Esophagus muscularis mucosa (tissue), 4 donors: Measurements from ENCODE around the gene ARHGAP4. TPM values are rescaled to one million over a fixed set of nuclear protein-coding genes. Genes with fewer than 3 reads are reported as not detected.

Experiments used
- DNase-seq: peaks from one replicate; pipeline ENCODE4 v3.0.0-alpha.2; 2017; ENCODE audit errors: extremely low spot score
- H3K27ac ChIP-seq, 4 donors: fragments of 200-600 bp; sonication (generic); replicated peaks in 1 of 4; 1 replicate in 3 of 4; 2 replicates in 1 of 4; pipeline ENCODE4 v1.5.1; 2016 to 2019; ENCODE audit warnings: mild to moderate bottlenecking in 1 of 4
- H3K27me3 ChIP-seq, 4 donors: fragments of 200-600 bp; sonication (generic); one replicate each; pipeline versions ENCODE4 v1.5.1 to v1.6.0; 2016 to 2019
- H3K36me3 ChIP-seq, 4 donors: fragments of 200-600 bp; sonication (generic); one replicate each; pipeline ENCODE4 v1.5.1; 2016 to 2019
- H3K4me1 ChIP-seq, 4 donors: fragments of 200-600 bp; sonication (generic); one replicate each; pipeline ENCODE4 v1.5.1; 2016 to 2019
- H3K4me3 ChIP-seq, 4 donors: fragments of 200-600 bp; sonication (generic); 1 replicate in 2 of 4; 2 replicates in 2 of 4; pipeline ENCODE4 v1.5.1; 2016 to 2019; ENCODE audit warnings: mild to moderate bottlenecking in 4 of 4, moderate library complexity in 1 of 4
- H3K9me3 ChIP-seq, 4 donors: fragments of 200-600 bp; sonication (generic); 1 replicate in 3 of 4; 2 replicates in 1 of 4; pipeline ENCODE4 v1.5.1; 2016 to 2019
- CTCF ChIP-seq, 3 experiments: fragments of 200-600 bp in 2 of 3; fragments of 450-650 bp in 1 of 3; sonication (generic) in 2 of 3; IDR thresholded peaks; one replicate each; pipeline ENCODE4 v1.5.1; 2017 to 2019; ENCODE audit warnings: antibody characterized with exemption in 3 of 3, mild to moderate bottlenecking in 2 of 3, moderate library complexity in 1 of 3
- EP300 ChIP-seq: sonication (generic); formaldehyde crosslinking; IDR thresholded peaks from one replicate; pipeline ENCODE4 v1.6.1; 2017; ENCODE audit warnings: antibody characterized with exemption
- POLR2A ChIP-seq: fragments of 450-650 bp; IDR thresholded peaks from one replicate; pipeline ENCODE4 v1.6.1; 2017; ENCODE audit warnings: antibody characterized with exemption, moderate library complexity, mild to moderate bottlenecking, low read depth
- POLR2AphosphoS5 ChIP-seq, 2 donors: sonication (generic); formaldehyde crosslinking; IDR thresholded peaks; one replicate each; pipeline ENCODE4 v1.6.1; 2017; ENCODE audit warnings: antibody characterized with exemption in 2 of 2
- WGBS: methylation state at CpG from one replicate; pipeline ENCODE4 v1.1.5; 2018; 5-methylcytosine and 5-hydroxymethylcytosine counted together
- intact Hi-C: fragments of 100-400 bp; cut with DNase I; formaldehyde crosslinking; loops from one replicate; pipeline ENCODE4 v1.15.1; 2023
- total RNA-seq, 4 donors: library from RNA; depleted of rRNA; stranded (reverse); fragments of >200 nt; gene quantifications; one replicate each; pipeline versions ENCODE4 v1.1.0 to v1.2.1, GENCODE V29; 2016

Gene ARHGAP4
- total RNA-seq, 4 donors from 2014 or later = 15.9 to 22.4 (median 17.7) TPM

DNA sequence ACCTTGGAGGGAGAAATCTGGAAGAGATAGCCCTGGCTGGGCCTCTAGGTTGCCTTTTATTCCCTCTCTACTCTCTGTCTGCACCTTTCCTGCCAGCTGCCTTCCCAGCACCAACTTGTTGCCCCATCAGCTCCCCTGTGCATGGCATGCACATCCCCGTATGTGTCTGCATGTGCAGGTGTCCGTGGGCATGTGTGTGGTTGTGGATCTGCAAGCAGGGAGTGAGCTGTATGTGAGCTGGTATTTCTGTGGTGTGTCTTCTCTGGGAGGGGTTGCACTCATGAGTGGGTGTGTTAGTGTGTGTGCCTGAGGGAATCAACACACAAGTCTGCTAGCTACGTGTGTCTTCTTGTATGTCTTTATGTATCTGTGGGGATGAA, 50.0 kb downstream of the ARHGAP4 start:
- Histone ChIP-seq H3K36me3 (no peaks in the 10 kb centered on the region), H3K27ac (no peak overlapping the region), H3K27me3 (peaks cover 0 to 56% (median 7%) of the 10 kb centered on the region in 4 donors), H3K9me3 (no peaks in the 10 kb centered on the region), H3K4me3 (no peak overlapping the region), H3K4me1 (no peaks in the 10 kb centered on the region)
- 69% methylated on average over 3 of the region's 3 CpGs for WGBS
- TF ChIP-seq POLR2AphosphoS5 (IDR thresholded peaks at IDR 0.05) = no peak
- no peak for TF ChIP-seq EP300
- TF ChIP-seq POLR2A = no peak
- no peak for TF ChIP-seq CTCF (IDR thresholded peaks at IDR 0.05)
- DNase-seq = no peak
- intact Hi-C loops = no loop called here

DNA sequence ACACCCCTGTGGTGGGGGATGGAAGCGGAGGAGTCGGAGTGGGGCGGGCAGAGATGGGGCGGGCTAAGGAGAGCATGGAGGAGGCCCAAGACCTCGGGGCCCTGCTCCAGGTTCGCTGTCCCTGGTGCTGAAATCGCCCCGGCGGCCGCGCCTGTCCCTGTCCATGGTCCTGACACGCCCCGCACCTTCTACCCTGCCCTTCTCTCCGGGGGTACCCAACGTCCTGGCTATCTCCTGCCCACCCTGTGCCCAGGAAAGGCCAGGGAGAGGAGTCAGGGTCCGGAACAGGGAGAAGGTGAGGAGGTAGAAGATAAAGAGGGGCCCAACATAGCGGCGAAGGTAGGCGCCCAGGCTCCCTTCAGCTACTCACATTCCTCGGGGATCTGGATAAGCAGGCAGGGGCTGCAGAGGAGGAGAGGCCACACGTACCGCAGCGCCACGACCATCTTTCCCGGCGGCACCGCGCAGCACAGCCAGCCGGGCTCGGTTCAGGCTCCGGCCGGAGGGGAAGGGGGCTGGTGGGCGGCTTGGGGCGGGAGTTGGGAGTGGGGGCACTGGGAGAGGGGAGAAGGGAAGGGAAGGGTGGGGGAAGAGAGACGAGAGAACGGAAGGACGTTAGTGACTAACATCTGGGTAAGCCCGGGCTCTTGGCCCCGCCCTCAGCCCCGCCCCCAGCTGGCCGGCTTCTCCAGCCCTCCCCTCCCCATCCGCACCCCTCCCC, 50.5 kb downstream of the ARHGAP4 start:
- no peak for TF ChIP-seq CTCF (IDR thresholded peaks at IDR 0.05)
- TF ChIP-seq POLR2AphosphoS5 (IDR thresholded peaks at IDR 0.05) = peak in 1 of 2 donors; percentile 29
- H3K4me3 ChIP-seq = no peak overlapping the region
- H3K9me3 ChIP-seq = no peaks in the 10 kb centered on the region
- H3K4me1 ChIP-seq = no peaks in the 10 kb centered on the region
- DNase-seq = no peak
- no peaks in the 10 kb centered on the region for H3K36me3 ChIP-seq
- peaks cover 0 to 56% (median 7%) of the 10 kb centered on the region in 4 donors for H3K27me3 ChIP-seq
- 12% methylated on average over 37 of the region's 42 CpGs for WGBS
- no peak overlapping the region for H3K27ac ChIP-seq
- intact Hi-C loops = no loop called here

DNA sequence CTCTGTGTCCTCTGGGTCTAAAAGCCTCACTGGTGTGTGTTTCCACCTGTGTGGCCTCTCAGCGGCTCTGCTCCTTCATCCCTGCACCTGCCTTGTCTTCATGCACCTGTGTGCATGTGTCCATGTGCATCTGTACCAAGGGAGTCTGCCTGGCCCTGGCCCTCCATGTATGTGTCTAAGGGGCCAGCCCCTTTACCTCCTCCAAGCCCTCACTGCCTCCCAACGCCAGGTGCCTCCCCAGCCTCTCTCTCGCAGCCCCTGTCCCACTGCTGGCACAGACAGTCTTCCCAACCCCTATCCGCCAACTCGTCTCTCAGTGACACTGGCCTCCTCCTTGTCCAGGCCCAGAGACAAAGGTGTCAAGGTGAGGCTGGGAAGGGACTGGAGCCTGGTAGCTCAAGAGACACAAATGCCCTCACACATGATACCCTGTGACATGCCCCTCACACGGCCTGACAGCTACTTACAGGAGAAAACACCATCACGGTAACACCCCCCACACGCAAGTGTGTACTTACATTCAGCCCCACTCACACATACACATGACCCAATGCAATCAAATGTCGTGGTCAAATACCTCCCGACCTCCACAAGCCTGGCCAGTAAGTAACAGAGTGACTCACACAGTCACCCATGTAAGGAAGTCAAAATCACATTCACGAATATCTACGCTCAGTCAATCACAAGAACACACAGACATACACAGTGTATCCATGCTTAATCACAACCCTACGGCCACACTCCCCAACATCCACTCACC, 51.5 kb downstream of the ARHGAP4 start:
- Histone ChIP-seq H3K36me3 (no peaks in the 10 kb centered on the region), H3K4me3 (no peak overlapping the region), H3K27me3 (peaks cover 0 to 50% (median 6%) of the 10 kb centered on the region in 4 donors), H3K4me1 (no peaks in the 10 kb centered on the region), H3K9me3 (no peaks in the 10 kb centered on the region), H3K27ac (no peak overlapping the region)
- TF ChIP-seq POLR2A = no peak
- no peak for TF ChIP-seq POLR2AphosphoS5 (IDR thresholded peaks at IDR 0.05)
- no peak for TF ChIP-seq EP300
- no peak for TF ChIP-seq CTCF (IDR thresholded peaks at IDR 0.05)
- WGBS = 79% methylated on average over 13 of the region's 13 CpGs
- intact Hi-C loops = no loop called here
- DNase-seq = no peak

- peaks cover 0 to 45% (median 4%) of the 10 kb centered on the region in 4 donors for H3K27me3 ChIP-seq
- no peak for DNase-seq
- TF ChIP-seq EP300 (no peak), CTCF (IDR thresholded peaks at IDR 0.05) (no peak), POLR2A (no peak), POLR2AphosphoS5 (IDR thresholded peaks at IDR 0.05) (no peak)
- H3K4me1 ChIP-seq = no peaks in the 10 kb centered on the region
- no peaks in the 10 kb centered on the region for H3K36me3 ChIP-seq
- H3K9me3 ChIP-seq = no peaks in the 10 kb centered on the region
- H3K27ac ChIP-seq = no peak overlapping the region
- WGBS = 48% methylated on average over 3 of the region's 3 CpGs
- intact Hi-C loops = no loop called here
- no peak overlapping the region for H3K4me3 ChIP-seq
Measured at GRCh38 chrX:153874085-153874365, 52.0 kb downstream of the ARHGAP4 start.
